GM11168 (cell line): ENCODE measurements around the gene FAM177B.
"Not testable (repeated sequence)": the region's sequence is repeated elsewhere in the genome, so short reads cannot be mapped to it uniquely, and the experiment has no call there.

Experiments used
- in situ Hi-C: fragments of 300-500 bp; cut with MboI; formaldehyde crosslinking; loops from one replicate; pipeline ENCODE4 v1.12.0; 2022; ENCODE audit warnings: low sequenced_read_pairs; ENCODE audit not compliant: unreplicated experiment

Gene FAM177B

GRCh38 chr1:222739465-222739864 is 2.5 kb downstream of the FAM177B start:
- in situ Hi-C loops = no loop called here

- in situ Hi-C loops = no loop called here
These were observed 2.9 kb downstream of the FAM177B start for GRCh38 chr1:222739929-222740328.

DNA sequence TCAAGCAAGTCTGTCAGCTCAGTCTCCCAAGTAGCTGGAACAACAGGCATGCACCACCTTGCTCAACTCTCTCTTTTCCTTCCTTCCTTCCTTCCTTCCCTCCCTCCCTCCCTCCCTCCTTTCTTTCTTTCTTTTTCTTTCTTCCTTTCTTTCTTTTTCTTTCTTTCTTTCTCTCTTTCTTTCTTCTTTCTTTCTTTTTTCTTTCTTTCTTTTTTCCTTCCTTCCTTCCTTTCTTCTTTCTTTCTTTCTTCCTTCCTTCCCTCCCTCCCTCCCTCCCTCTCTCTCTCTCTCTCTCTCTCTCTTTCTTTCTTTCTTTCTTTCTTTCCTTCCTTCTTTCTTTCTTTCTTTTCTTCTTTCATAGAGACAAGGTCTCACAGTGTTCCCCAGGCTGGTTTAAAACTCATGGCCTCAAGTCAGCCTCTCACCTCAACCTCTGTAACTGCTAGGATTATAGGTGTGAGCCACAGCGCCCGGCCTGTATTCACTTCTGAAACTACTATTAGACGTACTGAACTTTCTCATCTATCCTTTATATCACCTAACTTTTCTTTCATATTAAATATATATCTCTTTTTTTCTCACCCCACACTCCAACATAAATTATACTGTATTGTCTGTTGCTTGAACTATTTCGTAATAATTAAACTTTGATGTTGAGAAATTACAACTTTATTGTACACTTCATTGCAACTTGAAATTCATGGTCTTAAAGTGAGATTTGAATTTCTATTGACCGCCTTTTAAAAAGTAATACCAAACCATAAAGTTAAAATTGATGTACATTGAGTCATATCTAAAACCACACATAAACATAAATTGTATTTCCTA is 4.8 kb downstream of the FAM177B start:
- in situ Hi-C loops = not testable (repeated sequence)

DNA sequence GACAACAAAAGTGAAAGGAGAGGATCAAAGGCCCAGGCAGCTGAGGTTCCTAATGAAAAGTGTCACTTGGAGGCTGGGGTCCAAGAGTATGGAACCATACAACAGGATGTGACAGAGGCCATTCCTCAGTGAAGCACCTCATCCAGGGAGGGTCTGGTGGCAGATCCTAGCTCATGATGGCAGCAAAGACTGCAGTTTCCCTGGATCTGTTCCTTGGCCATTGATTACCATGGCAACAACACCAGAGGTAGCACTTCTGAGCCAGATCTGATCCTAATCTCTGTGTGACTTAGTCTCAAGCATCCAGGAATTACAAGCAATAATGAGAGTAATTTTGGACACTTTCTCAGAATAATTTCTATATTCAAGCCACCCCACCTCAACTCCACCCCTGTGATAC is 12.9 kb downstream of the FAM177B start:
- in situ Hi-C loops = no loop called here

DNA sequence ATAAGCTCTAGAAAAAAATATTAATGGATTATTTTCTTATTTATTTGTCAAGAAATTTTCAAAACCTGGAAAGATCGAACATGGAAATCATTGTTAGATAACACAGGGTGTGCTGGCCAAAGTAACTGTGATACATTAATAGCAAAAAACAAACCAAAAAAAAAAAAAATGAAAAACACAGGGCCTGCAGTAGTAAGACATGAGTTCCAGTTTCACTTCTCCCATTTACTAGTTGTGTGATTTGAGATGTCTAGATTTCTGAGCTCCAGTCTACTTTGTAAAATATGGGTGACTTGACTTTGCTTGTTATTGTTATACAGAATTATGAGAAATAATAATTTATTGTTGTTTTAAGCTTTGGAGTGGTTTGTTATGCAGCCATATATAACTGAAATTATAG is 13.6 kb downstream of the FAM177B start:
- in situ Hi-C loops = no loop called here

DNA sequence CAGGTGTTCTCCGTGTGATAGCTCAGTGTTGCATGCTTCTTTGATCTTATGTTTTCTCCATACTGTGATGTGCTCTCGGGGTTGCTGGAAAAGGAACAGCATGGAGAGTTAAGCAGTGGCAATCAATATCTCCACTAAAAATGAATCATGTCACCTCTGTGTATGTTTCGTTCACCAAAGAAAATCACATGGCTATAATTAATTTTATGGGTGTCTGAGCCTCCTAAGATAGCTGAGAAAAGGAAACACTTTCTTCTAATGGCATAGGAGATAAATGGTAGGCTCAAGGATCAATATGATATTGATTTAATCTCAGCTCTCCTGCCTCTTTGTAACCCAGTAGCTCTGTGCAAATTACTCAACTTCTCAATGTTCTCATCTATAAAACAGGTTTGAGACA is 14.3 kb downstream of the FAM177B start:
- in situ Hi-C loops = no loop called here

- in situ Hi-C loops = no loop called here
These were observed 17.6 kb downstream of the FAM177B start for GRCh38 chr1:222754366-222755139.

DNA sequence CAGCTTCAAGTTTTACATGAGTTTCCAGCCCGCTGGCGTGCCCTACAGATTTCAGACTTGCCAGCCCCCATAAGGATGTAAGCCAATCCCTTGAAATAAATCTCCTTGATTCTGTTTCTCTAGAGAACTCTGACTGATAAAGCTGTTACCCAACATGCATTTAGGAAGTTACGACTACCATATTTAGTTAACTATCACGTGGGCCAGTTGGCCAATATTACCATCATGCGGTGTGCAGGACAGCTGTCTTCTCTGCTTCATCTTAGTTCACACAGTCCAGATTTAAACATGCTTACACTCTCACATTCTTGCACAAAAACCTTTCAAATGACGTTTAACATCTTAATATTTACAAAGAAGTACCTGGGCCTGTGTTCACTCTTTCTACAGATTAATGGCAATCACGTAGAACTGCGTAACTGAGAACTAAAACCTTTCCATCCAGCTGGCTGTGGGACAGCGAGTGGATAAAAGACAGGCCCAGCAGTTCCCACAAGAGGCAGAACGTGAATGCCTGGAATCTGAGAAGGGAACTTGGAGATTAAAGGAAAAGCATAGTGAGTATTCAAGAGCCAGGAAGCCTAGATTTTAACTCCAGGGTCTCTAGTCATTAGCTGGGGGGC is 20.8 kb downstream of the FAM177B start:
- in situ Hi-C loops = no loop called here

DNA sequence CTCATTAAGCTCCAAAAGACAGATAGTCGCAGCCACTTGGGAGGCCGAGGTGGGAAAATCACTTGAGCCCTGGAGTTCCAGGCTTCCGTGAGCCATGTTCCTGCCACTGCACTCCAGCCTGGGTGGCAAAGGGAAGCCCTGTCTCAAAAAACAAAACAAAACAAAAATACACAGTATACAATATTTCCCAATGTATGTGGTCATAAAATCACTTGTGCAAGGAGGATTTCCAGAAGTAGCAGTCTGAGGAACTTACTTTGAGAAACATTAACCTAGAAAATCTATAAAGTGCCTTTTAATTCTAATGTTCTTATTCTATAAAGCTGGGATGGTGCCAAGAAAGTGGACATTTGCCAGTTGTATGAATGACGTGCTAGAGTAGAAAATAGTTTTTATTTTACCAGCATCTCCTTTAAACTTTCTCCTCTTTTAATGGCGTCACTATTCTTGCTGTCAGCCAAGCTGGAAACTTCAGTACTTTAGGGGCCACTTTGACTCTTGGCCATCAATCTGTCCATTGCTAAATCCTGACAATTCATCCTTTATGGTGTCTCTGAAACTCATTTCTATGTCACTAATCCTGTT is 22.5 kb downstream of the FAM177B start:
- in situ Hi-C loops = no loop called here

DNA sequence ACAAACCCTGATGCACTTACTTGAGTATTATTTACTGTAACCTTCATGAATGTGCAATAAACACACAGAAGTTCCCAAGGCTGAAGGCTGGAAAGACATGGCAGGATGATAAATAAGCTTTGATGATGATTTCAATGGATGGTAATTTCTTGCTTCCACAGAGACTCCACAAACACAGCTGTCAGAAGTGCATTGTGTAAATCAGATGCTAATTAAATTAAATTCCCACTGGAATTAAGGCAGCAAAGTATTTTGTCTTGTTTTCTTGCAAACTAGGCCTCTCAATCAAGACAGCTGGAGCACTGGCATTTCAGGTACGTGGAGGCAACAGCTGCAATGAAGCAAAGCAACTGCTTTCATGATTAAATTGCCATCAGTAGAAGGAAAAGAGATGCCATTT is 24.1 kb downstream of the FAM177B start:
- in situ Hi-C loops = no loop called here

DNA sequence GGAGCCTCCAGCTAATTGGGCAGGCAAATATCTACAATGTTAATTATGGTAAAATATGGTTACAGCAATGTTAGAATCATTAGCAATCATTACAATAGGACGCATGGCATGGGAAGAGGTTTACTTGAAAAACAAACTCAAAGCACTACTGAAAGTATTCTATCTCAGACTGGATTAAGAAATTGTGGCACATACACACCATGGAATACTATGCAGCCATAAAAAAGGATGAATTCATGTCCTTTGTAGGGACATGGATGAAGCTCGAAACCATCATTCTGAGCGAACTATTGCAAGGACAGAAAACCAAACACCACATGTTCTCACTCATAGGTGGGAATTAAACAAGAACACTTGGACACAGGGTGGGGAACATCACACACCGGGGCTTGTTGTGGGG is 25.2 kb downstream of the FAM177B start:
- in situ Hi-C loops = not testable (repeated sequence)

DNA sequence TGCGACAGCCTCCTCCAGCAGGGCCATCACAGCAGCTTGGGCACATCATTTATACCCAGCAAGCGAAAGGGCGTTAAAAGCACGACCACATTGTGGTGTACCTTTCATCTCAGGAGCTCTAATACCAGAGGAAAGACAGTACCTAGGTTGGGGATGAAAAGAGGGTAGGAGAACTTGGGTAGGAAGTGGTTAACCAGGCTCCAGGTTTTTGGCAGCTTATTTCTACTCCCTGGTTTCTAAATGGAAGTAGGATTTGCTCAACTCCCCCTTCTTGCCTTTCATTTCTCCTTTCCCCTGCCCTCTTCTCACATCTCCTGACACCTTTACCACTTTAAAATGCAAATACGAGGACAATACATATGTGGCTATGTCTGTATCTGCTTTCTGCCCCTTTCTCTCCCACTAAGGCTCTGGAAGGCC is 30.2 kb downstream of the FAM177B start:
- in situ Hi-C loops = no loop called here

DNA sequence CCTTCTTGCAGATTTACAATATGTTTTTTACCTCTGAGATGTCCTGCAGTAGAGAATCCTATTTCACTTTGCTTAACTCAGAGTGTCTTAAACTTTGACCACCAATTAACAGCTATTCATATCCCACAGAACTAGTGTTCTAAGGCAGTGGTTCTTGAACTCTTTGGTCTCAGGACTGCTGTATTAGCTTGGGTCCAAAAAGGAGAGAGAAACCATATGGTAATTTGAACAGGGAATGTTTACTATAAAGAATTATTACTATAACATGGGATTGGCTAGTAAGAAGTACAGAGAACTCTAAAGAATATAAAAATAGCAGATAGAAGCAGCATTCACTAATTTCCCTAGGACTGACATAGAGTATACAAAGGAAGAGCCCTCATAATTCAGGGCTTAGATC is 31.6 kb downstream of the FAM177B start:
- in situ Hi-C loops = no loop called here

DNA sequence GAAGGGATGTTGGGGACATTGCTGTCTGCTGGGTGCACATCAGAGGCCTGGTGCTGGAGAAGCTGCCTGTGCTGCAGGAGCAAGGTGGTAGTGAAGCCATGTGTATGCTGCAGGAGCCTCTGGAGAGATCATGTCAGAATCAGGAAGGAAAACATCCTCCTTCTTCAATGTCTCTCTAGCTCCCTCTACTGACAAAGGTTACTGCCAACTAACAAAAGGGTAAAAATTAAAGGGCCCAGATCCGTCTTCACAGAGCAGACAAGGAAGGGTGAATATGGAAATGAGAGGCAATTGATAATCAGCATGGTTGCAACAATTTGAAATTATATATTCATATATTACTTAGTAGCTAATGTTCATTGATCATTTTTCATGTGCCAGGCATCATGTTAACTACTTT is 32.2 kb downstream of the FAM177B start:
- in situ Hi-C loops = no loop called here

GRCh38 chr1:222769971-222770620 is 33.1 kb downstream of the FAM177B start:
- in situ Hi-C loops = no loop called here

GRCh38 chr1:222772996-222773379 is 36.0 kb downstream of the FAM177B start:
- in situ Hi-C loops = no loop called here

- in situ Hi-C loops = no loop called here
These were observed 40.5 kb downstream of the FAM177B start for GRCh38 chr1:222777463-222777862.

DNA sequence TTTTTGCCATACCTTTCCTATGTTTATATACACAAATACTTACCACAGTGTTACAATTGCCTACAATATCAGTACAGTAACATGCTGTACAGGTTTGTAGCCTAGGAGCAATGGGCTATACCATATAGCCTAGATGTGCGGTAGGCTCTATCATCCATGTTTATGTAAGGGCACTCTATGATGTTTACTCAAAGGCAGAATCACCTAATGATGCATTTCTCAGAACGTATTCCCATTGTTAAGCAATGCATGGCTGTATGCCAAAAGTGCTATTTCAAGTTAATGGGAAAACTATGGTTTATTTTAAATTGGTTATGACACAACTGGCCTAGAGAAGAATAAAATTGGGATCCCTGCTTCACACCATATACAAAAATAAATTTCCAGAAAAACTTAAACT is 41.0 kb downstream of the FAM177B start:
- in situ Hi-C loops = no loop called here

DNA sequence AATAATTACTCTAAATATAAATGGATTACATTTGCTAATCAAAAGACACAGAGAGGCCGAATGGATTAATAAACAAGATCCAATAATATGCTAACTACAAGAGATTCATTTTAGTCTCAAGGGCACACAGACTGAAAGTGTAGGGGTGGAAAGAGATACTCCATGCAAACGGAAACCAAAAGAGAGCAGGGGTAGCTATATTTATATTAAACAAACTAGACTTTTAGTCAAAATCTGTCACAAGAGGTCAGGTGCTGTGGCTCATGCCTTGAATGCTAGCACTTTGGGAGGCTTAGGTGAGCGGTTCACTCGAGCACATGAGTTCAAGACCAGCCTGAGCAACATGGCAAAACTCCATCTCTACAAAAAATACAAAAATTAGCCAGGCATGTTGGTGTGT is 44.2 kb downstream of the FAM177B start:
- in situ Hi-C loops = no loop called here

- in situ Hi-C loops = no loop called here
These were observed 46.0 kb downstream of the FAM177B start for GRCh38 chr1:222783051-222783450.
